ENCODE measurements around the gene RNF215.

The RNF215 gene

GRCh38 chr22:30382340-30382739, 4.9 kb downstream of the RNF215 start:
- no peaks in the 10 kb centered on the region for H3F3A ChIP-seq (ENCODE audit: insufficient read depth)
- H2AFZ ChIP-seq (ENCODE audit: low read depth, low read length, severe bottlenecking), result no peak overlapping the region
- H3K9me3 ChIP-seq (ENCODE audit: insufficient read depth, low read length), result no peaks in the 10 kb centered on the region
- no peak overlapping the region for H3K4me2 ChIP-seq (ENCODE audit: low read depth, low read length, poor library complexity, severe bottlenecking)
- TF ChIP-seq, protein P1, sequence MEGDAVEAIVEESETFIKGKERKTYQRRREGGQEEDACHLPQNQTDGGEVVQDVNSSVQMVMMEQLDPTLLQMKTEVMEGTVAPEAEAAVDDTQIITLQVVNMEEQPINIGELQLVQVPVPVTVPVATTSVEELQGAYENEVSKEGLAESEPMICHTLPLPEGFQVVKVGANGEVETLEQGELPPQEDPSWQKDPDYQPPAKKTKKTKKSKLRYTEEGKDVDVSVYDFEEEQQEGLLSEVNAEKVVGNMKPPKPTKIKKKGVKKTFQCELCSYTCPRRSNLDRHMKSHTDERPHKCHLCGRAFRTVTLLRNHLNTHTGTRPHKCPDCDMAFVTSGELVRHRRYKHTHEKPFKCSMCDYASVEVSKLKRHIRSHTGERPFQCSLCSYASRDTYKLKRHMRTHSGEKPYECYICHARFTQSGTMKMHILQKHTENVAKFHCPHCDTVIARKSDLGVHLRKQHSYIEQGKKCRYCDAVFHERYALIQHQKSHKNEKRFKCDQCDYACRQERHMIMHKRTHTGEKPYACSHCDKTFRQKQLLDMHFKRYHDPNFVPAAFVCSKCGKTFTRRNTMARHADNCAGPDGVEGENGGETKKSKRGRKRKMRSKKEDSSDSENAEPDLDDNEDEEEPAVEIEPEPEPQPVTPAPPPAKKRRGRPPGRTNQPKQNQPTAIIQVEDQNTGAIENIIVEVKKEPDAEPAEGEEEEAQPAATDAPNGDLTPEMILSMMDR (IDR thresholded peaks at IDR 0.05; ENCODE audit: insufficient read depth, low read length, poor library complexity, severe bottlenecking), result no peak
- no peak for TF ChIP-seq EZH2phosphoT487 (conservative IDR thresholded peaks at IDR 0.05; ENCODE audit: low read length)
- H4K20me1 ChIP-seq (ENCODE audit: low read depth, low read length), result no peaks in the 10 kb centered on the region
- H3K9ac ChIP-seq (ENCODE audit: low read length), result no peak overlapping the region
- H3K79me2 ChIP-seq (ENCODE audit: insufficient read depth, low read length), result no peaks in the 10 kb centered on the region
- H3K27ac ChIP-seq (ENCODE audit: low read depth, low read length), result no peak overlapping the region
- no peaks in the 10 kb centered on the region for H3K27me3 ChIP-seq (ENCODE audit: low read length)
- no peak overlapping the region for H3K4me3 ChIP-seq (ENCODE audit: insufficient read depth, low read length, poor library complexity, severe bottlenecking)
- H3K9me2 ChIP-seq (replicated peaks; ENCODE audit: insufficient read depth, low read length), result no peaks in the 10 kb centered on the region
- no peaks in the 10 kb centered on the region for H3K36me3 ChIP-seq (ENCODE audit: low read length)

DNA sequence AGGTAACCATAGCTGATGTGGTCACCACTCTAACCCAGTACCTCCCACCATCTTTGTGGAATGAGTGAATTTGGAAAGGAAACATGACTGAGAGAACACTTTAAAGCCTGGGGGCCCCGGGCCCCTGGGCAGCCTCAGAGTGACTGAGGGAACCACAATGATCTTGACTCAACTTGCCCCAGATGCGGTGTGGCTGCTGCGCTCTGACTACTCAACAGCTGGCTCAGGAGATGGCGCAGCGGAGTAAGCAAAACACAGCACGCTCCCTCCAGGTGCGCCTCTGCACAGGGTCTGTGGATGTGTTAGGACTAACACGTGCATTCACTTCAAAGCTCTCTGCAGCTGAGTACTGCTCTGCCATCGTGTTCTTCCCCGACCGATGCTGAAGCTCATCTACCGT, 5.9 kb downstream of the RNF215 start:
- H3K79me2 ChIP-seq (ENCODE audit: insufficient read depth, low read length), result no peaks in the 10 kb centered on the region
- H3K4me2 ChIP-seq (ENCODE audit: low read depth, low read length, poor library complexity, severe bottlenecking), result no peak overlapping the region
- no peaks in the 10 kb centered on the region for H3K9me3 ChIP-seq (ENCODE audit: insufficient read depth, low read length)
- H3K36me3 ChIP-seq (ENCODE audit: low read length), result no peaks in the 10 kb centered on the region
- no peaks in the 10 kb centered on the region for H4K20me1 ChIP-seq (ENCODE audit: low read depth, low read length)
- H3K4me3 ChIP-seq (ENCODE audit: insufficient read depth, low read length, poor library complexity, severe bottlenecking), result no peak overlapping the region
- no peak overlapping the region for H3K27ac ChIP-seq (ENCODE audit: low read depth, low read length)
- no peaks in the 10 kb centered on the region for H3K27me3 ChIP-seq (ENCODE audit: low read length)
- no peaks in the 10 kb centered on the region for H3F3A ChIP-seq (ENCODE audit: insufficient read depth)
- no peak overlapping the region for H3K9ac ChIP-seq (ENCODE audit: low read length)
- TF ChIP-seq, protein P1 (IDR thresholded peaks at IDR 0.05; ENCODE audit: insufficient read depth, low read length, poor library complexity, severe bottlenecking), result no peak
- no peak for TF ChIP-seq EZH2phosphoT487 (conservative IDR thresholded peaks at IDR 0.05; ENCODE audit: low read length)
- H3K9me2 ChIP-seq (replicated peaks; ENCODE audit: insufficient read depth, low read length), result no peaks in the 10 kb centered on the region
- H2AFZ ChIP-seq (ENCODE audit: low read depth, low read length, severe bottlenecking), result no peak overlapping the region

DNA sequence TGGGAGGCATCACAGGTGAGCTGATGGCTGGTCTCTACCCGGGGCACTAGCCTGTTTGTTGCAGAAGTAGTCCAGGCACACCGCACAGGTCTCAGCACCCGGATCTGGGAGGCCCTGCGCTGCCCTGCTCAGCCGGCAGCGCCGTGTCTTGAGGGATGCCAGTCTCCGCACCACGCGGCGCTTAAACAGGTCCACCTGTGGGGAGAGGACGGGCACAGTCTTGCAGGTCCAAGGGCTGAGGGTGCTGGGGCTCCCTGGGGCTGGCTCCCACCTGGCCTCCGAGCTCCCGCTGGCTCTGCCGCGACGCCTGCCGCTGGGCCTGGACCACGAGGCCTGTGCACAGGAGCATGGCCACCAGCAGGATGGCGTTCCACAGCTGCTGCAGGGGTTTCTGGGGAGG, 7.2 kb downstream of the RNF215 start:
- Histone ChIP-seq H3K36me3 (ENCODE audit: low read length) (no peaks in the 10 kb centered on the region), H3K27ac (ENCODE audit: low read depth, low read length) (no peak overlapping the region)
- TF ChIP-seq, protein P1 (IDR thresholded peaks at IDR 0.05; ENCODE audit: insufficient read depth, low read length, poor library complexity, severe bottlenecking), result no peak
- TF ChIP-seq EZH2phosphoT487 (conservative IDR thresholded peaks at IDR 0.05; ENCODE audit: low read length), result no peak

More for the DNA sequence above, 7.2 kb downstream of the RNF215 start:
- H3K4me2 ChIP-seq (ENCODE audit: low read depth, low read length, poor library complexity, severe bottlenecking), result no peak overlapping the region
- no peaks in the 10 kb centered on the region for H3F3A ChIP-seq (ENCODE audit: insufficient read depth)
- no peaks in the 10 kb centered on the region for H4K20me1 ChIP-seq (ENCODE audit: low read depth, low read length)
- no peaks in the 10 kb centered on the region for H3K9me3 ChIP-seq (ENCODE audit: insufficient read depth, low read length)
- H3K79me2 ChIP-seq (ENCODE audit: insufficient read depth, low read length), result no peaks in the 10 kb centered on the region
- H3K9ac ChIP-seq (ENCODE audit: low read length), result no peak overlapping the region
- no peak overlapping the region for H3K4me3 ChIP-seq (ENCODE audit: insufficient read depth, low read length, poor library complexity, severe bottlenecking)
- H3K9me2 ChIP-seq (replicated peaks; ENCODE audit: insufficient read depth, low read length), result no peaks in the 10 kb centered on the region
- H2AFZ ChIP-seq (ENCODE audit: low read depth, low read length, severe bottlenecking), result no peak overlapping the region
- H3K27me3 ChIP-seq (ENCODE audit: low read length), result no peaks in the 10 kb centered on the region

Data from SU-DHL-6 (cell line).